ENCODE measurements around the gene MTHFD1L.

DNA sequence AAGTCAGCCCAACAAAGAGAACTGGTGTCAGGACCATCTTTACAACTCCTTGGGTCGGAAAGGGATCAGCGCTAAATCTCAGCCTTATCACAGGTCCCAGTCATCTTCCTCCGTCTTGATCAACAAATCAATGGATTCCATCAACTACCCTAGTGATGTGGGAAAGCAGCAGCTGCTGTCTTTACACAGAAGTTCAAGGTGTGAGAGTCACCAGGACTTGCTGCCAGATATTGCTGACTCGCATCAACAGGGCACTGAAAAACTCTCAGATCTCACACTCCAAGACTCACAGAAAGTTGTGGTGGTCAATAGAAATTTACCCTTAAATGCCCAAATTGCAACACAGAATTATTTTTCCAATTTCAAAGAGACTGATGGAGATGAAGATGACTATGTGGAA, 25.3 kb upstream of the MTHFD1L start:
- TF ChIP-seq, protein P1, sequence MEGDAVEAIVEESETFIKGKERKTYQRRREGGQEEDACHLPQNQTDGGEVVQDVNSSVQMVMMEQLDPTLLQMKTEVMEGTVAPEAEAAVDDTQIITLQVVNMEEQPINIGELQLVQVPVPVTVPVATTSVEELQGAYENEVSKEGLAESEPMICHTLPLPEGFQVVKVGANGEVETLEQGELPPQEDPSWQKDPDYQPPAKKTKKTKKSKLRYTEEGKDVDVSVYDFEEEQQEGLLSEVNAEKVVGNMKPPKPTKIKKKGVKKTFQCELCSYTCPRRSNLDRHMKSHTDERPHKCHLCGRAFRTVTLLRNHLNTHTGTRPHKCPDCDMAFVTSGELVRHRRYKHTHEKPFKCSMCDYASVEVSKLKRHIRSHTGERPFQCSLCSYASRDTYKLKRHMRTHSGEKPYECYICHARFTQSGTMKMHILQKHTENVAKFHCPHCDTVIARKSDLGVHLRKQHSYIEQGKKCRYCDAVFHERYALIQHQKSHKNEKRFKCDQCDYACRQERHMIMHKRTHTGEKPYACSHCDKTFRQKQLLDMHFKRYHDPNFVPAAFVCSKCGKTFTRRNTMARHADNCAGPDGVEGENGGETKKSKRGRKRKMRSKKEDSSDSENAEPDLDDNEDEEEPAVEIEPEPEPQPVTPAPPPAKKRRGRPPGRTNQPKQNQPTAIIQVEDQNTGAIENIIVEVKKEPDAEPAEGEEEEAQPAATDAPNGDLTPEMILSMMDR (conservative IDR thresholded peaks at IDR 0.05 in 1 of 2, IDR thresholded peaks at IDR 0.05 in 1 of 2; ENCODE audit: low read depth in 1 of 2, low read length in 2 of 2), result no peak
- TF ChIP-seq EZH2 (IDR thresholded peaks at IDR 0.05; ENCODE audit: low read length, missing control alignments), result no peak

Measured in fibroblast of lung (primary cell).